Medulla oblongata (tissue), 1 donor: ENCODE measurements around the gene MFAP4.

Source experiments
- DNase-seq: peaks from one replicate; pipeline ENCODE4 v3.0.0-alpha.2; 2015; ENCODE audit errors: extremely low spot score

Gene MFAP4, protein sequence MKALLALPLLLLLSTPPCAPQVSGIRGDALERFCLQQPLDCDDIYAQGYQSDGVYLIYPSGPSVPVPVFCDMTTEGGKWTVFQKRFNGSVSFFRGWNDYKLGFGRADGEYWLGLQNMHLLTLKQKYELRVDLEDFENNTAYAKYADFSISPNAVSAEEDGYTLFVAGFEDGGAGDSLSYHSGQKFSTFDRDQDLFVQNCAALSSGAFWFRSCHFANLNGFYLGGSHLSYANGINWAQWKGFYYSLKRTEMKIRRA

DNA sequence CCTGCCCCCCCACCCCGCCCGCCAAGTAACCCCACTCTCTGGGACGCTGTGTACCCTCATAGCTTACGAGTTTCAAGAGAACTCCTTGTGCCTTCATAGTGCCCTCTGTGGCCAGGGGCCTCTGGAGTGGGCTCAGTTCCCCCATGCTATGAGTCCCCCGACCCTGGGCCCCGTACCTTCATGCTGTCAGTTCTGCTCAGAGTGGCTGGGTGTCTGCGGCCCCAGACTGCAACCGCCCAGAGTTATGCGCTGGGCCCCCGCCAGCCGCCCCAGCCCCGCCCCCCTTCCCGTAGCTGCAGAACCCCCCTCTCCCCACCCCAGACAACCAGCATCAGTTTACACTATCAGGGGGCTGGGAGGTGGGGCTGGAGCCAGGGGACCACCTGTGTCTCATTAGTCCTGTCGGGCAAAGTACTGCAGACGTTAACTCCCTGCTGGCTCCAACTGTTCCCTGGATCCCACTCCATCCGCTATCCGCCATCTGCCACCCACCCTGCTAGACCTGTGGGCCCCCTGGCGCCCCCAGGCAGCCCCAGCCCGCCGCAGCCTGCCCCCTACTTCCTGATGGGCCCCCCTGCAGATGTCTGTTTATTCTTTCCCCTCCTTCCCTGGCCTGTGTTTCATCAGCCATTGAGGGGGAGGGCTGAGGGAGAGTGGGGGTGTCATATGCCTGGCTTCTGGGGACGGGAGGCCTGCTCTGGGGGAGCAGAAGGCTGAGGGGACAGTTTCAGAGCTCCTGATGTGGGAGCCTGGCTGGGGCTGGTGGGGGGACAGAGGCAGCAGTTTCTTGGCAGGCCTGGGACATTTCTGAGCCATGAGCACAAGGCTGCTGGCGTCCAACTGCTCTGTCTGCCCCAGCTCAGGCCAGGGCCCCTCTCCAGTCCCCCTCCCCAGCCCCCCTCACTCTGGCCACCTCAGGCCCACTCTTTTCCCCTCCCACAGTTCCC lies at the start of gene MFAP4:
MFAP4 (minus strand) TSS at position 217 of the 947 bp plus-strand sequence; CDS start at position 182, 35 bp downstream.
- DNase-seq, result peak; percentile 67

DNA sequence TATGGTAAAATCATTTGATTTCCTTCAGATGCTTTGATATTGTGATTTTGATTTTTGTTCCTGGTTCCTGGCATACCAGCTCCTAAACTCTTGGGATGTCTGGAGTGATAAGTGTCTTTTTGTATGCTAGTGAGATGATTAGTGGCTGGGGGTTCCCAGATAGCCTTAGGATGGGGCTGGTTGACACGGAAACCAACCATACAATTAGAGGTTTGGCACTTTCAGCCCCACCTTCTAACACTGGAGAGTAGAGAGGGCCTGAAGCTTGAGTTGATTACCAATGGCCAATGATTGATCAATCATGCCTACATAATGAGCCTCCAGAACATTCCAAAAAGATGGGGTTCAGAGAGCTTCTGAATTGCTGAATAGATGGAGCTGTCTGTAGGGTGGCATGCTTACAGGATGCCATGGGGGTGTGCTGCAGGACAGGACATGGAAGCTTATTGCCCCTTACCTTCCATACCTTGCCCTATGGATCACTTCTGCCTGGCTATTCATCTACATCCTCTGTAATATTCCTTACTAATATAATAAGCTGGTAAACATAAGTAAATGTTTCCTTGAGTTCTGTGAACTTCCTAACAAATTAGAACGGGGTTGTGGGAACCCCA lies 46.8 kb upstream of the MFAP4 start:
- no peak for DNase-seq

DNA sequence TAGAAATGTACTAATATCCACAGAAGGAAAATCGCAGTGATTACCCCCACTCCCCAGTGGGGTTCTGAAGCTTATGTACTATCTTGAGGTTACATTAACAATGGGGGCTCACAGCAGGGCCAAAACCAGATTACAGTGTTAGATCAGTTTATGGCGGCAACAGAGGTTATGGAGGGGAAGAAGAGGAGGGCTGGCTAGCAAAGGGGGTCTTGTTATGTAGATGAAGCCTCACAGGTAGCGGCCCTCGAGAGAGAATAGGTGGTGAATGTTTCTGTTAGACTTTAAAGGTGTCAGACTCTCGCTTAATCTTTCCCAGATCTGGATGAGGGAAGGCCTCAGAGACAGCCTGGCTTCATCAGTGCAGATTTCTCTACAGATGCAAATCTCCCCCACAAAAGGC lies 46.3 kb upstream of the MFAP4 start:
- DNase-seq, result no peak

DNA sequence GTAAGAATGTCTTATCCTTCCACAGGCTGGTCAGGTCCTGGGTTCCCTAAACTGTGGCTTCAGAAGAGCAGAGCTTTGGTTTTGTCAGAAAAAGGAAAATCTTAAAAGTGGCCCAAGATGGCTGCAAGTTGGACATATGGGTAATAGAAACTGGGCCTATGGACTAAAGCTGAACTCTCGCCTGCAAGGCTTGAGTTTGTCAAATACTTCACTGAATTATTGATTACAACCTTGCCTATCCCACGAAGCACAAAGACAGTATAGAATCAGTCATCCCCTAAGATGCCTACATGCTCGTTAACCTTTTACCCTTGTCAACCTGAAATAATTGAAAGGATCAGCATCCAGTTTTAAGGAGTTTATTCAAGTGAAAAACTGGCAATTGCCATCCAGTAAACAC lies 44.7 kb upstream of the MFAP4 start:
- no peak for DNase-seq

DNA sequence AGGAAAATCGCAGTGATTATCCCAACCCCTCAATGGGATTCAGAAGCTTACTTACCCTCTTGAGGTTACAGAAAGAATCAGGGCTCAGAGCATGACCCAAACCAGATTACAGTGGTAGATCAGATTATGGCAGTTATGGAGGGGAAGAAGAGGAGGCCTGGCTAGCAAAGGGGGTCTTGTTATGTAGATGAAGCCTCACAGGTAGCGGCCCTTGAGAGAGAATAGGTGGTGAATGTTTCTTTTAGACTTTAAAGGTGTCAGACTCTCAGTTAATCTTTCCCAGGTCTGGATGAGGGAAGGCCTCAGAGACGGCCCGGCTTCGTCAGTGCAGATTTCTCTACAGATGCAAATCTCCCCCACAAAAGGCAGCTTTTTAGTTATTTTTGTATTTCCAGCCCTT lies 39.6 kb upstream of the MFAP4 start:
- no peak for DNase-seq

DNA sequence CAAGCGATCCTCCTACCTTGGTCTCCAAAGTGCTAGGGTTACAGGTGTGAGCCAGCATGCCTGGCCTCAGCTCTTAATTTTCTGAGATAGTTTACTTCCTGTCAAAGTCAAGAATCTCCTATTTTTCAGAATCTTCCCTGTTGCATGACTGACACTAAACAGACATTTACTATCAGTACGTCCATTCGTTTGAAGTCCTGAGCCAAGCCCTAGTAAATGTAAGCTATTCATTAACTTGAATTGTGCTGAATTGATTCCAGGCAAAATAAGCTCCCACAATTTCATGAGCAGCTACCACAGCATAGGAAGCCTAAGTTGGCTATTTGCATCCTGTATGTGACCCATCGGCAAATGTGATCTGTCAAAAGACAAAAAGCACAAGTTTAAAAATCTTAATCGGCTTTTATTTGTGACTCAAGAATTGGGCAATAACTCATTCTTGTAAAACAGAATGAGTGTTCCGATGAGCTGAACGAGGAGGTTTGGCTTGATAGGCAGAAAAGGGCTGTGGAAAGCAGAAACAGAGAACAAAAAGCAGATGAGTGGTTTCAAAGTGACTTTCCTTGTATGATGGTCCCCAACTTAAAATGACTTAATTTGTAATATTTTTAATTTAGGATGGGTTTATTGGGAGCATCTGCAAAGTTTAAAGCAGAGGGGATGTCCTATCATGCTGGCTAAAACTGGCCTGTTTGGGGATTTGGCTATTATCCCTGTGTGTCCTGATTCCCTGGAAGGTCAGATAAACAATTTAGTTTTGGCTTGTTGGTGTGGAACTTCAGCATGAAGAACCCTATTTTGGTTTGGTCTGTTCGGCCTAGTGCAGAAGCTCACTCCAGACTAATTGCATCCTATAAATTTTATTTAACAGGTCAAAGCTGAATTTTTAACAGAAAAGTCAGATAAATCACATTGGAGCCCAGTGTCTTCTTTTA lies 38.2 kb upstream of the MFAP4 start:
- DNase-seq, result no peak

DNA sequence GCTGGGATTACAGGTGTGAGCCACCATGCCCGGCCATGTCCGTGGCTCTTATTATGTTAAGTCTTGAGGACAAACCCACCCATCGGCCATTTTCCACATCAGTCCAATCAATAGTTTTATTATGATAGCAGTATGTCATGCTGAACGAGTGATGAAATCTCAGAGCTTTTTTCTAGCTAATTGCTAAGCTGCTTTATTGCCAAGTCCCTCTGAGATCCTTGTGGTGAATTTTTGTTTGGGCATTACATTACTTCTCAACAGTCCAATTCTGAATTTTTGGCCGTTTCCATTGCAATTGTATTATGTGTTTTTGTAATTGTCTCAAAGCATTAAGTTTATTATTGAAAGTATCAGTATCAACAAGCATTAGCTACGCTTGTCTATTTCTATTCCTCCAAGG lies 34.9 kb upstream of the MFAP4 start:
- DNase-seq, result no peak

DNA sequence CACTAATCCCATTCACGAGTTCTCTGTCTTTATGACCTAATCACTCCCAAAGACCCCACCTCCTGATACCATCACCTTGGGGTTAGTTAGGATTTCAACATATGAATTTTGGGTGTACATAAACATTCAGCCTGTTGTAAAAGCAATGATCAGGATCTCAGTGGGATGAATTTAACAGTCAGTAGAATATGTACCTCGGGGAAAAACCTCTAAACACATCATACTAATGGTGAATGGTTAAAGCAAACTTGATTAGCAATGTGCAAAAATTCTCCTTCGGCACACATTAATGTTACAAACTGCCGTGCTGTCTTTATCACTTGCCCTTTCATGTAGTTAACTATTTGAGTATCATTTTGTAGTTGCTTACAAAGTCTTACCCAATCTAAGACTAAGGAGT lies 34.2 kb upstream of the MFAP4 start:
- DNase-seq, result no peak

DNA sequence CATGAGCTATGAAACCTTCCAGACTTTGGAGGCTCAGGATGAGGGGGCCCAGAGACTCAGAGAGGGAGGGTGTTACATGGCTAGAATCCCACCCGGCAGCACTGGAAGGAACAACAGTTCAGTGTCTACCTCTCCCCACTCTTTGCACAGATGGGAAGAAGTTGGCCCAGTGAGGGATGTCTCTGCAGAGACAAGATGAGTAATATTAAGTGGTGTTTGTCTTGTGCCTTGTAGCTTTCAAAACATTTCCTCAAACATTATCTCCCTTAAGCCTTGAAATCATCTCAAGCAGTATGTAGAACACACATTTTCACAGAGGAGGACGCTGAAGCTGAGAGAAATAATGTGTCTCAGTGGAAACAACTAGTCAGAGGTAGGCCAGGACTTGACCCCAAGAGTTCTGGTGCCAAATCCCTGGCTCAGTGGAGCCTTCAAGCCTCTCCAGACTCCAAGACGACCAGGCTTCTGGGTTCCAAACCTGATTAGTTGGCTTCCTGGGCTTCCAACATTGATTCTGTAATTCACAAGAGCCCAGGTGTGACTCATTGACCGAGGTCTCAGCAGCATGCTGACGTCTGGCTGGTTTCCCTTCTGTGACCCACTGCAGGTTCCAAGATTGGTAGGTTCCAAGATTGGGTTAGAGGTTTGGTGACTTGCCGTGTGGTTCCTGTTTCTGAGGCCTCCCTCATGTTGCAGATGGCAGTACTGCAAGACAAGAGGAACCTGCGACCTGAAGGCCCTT lies 31.4 kb upstream of the MFAP4 start:
- DNase-seq, result no peak

DNA sequence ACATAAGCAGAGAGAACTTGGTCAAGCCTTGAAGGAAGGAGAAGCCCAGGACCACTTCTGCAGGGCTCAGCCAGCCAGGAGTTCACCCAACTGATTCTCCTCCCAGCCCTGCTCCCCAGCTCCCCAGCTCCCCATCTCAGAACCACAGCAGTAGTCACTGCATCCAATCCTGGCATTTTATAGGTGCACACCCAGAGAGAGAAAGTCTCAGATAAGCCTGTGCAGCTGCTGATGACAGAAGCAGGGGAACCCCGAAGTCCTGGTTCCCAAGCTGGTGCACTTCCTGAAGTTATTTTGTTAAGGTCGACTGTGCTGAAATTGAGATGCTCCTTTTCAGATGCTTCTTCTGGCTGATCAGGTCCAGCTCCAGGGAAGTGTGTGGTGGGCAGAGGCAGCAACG lies 30.6 kb upstream of the MFAP4 start:
- DNase-seq, result no peak

DNA sequence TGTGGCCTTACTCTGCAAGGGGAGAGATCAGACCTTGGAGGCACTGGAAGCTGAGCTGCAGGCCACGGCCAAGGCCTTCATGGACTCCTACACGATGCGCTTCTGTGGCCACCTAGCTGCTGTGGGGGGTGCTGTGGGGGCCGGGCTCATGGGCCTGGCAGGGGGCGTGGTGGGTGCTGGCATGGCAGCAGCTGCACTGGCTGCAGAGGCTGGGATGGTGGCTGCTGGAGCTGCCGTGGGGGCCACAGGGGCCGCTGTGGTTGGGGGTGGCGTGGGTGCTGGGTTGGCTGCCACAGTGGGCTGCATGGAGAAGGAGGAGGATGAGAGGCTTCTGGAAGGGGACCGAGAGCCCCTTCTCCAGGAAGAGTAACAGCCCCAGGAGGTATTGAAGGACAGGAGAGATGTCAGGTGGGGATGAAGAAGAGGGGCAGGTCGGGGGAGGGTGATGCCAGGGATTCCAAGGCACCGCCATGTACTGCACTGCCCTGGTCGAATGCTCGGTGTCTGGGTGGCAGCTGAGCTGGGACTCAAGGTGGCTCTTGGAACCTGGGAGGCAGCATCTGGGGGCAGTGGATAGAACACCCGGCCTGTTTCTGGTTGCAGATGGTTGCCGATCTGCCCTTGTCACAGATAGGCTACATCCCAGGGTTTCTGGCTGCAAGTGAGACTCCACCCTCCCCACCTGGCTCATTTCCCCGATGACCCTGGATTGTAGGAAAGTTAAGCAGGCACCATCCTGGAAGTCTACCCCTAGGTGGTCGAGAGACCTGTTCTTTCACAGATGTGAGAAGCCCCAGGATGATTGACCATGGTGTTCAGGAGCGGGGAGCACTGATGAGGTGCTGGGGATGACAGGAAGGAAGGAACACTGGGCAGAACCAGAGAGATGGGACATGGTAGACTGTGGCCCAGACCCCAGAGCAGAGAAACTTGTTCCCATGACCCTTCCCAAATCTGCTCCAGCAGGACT lies 29.1 kb upstream of the MFAP4 start:
- DNase-seq, result no peak

DNA sequence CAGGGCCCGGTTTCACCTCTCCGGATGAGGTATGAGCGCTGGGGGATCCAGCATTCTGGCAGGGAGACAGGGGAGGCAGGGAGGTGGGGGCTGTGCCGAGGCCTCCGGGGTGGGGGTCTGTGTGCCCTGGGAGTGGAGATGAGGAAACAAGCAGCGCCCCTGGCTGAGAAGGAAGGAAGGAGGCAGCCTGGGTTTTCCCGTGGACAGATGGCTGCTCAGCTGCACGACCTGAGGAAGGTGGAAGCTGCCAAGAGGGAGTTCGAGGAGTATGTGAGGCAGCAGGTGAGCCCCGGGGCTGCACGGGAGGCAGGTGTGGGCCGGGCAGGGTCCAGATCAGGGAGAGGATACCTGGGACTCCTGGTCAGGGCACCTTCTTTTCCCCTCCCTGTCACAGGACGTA lies 28.3 kb upstream of the MFAP4 start:
- no peak for DNase-seq

DNA sequence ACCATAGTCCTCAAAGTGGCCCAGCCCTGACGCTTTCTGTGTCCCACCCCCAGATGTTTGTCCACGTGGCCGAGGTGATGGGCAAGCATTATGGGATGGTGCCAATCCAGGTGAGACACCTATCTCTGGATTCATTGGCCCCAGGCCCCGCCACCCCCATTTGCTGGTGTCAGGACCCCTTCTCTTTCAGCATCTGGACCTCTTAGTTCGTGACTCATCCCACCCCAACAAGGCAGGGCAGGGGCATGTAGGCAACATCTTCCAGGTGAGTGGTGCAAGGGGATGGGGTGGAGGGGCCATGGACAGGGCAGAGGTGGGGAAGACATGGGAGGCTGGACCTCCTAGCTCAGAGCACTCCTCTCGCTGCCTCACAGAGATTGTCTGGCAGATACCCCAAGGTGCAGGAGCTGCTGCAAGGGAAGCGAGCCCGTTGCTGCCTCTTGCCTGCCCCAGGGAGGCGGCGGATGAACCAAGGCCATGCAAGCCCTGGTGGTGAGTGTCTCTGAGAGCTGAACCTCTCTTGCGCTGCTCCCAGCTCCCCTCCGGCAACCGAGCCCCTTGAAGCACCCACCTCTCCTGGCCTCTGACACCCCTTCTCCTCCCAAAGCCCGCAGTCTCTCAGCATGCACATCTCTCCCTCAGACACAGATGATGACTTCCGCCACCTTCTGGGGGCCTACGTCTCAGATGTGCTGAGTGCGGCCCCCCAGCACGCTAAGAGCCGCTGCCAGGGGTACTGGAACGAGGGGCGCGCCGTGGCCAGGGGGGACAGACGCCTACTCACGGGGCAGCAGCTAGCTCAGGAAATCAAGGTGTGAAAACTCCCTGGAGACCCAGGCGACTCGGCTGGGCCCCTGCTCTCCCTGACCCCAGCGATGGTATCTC lies 27.6 kb upstream of the MFAP4 start:
- no peak for DNase-seq

DNA sequence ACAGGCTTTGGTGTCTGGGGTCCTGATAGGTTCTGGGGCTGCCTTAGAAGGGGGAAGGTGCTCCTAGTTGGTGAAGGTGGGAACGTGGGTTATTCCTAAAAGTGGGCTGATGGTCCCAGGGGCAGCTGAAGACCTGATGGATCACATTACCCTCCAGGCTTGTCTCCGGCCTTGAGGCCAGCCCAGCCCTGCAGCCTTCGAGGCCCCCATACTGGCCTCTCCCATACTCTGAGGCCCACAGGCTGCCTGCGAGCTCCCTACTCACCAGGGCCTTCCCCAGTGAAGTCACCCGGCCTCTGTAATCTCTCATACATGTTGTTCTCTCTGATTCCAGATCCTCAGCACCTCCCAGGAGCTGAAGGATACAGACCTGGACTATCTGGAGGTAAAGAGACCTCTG lies 26.8 kb upstream of the MFAP4 start:
- no peak for DNase-seq

DNA sequence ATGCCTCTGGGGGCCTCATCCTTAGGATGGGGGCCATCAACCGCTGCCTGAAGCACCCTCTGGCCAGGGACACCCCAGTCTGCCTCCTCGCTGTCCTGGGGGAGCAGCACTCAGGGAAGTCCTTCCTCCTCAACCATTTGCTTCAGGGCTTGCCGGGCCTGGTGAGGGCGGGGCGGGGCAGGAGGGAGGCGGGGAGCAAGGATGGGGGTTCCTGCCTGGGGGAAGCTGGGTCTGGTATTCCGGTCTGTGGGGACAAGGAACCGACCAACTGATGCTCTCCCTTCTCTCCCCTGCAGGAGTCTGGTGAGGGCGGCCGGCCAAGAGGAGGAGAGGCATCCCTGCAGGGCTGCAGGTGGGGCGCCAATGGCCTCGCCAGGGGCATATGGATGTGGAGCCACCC lies 26.0 kb upstream of the MFAP4 start:
- no peak for DNase-seq

DNA sequence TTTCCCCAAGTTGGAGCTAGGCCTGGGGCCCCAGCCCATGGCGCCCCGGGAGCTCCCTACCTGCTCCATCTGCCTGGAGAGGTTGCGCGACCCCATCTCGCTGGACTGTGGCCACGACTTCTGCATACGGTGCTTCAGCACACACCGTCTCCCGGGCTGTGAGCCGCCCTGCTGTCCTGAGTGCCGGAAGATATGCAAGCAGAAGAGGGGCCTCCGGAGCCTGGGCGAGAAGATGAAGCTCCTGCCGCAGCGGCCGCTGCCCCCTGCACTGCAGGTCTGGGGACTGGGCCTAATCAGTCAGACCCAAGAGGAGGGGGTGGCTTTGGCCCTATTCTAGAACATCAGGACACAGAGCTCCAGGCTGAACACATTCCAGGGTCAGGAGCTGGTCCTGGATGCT lies 25.5 kb upstream of the MFAP4 start:
- DNase-seq, result no peak

DNA sequence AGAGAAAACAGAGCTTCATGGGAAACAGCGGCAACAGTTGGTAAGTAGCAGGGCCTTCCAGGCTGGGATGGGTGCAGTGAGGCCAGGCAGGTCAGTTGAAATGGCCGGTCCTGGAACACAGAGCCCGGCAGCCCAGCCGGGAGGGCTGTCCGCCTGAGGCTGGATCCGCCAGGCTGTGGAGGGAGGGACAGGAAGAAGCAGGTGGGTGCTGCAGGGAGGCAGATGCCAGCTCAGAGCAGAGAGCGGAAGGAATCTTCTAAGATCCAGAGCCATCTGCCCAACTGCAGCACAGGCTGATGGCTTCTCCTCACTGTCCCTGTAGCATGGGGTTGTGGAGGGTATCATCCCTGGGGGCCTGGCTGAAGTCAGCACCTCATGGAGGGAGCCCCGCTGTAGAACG lies 24.6 kb upstream of the MFAP4 start:
- DNase-seq, result no peak

DNA sequence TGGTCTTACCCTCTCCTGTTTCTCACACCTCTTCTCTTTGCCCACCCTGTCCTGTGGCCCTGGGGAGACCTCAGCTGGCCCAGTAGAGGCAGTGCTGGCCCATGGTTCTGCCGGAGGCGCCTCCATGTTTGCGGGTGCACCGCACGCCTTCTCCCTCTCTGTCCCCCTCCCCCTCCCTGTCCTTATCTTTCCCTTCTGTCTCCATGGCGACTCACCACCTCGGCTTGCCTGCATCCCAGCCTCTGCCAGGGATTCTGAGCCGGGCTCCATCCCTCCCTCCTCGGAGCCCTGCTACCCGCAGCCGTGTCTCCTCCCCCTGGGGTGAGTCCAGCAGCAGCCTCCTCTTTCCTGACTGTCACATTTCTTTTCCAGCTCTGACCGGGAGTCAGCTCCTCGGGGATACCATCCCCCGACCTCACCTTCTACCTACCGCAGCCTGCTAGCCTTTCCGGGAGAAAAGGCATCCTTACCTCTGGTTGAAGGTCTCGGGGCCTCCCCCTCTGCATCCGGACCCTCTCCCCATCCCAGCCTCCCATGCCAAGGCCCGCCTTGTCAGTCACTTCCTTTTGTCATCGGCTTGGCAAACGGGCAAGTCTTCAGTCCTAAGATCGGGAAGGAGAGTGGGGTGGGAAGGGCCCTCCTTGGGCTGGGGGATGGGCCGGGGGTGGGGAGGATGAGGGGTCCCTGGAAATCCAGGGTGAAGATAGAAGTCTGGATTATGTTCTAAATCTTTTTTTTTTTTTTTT lies 24.1 kb upstream of the MFAP4 start, which contains the start of gene RNF112:
RNF112 (plus strand) TSS at position 358 of the 746 bp plus-strand sequence; CDS start at position 535, 177 bp downstream.
- peak; percentile 42 for DNase-seq
